ENCODE results near the gene NCAPG2. TPM values are rescaled to one million over a fixed set of nuclear protein-coding genes. Genes with fewer than 3 reads are reported as not detected.
"Not testable (repeated sequence)": the region's sequence is repeated elsewhere in the genome, so short reads cannot be mapped to it uniquely, and the experiment has no call there.

NCAPG2 gene
- total RNA-seq, 1 experiment from 2014 or later, result 99.5 TPM

DNA sequence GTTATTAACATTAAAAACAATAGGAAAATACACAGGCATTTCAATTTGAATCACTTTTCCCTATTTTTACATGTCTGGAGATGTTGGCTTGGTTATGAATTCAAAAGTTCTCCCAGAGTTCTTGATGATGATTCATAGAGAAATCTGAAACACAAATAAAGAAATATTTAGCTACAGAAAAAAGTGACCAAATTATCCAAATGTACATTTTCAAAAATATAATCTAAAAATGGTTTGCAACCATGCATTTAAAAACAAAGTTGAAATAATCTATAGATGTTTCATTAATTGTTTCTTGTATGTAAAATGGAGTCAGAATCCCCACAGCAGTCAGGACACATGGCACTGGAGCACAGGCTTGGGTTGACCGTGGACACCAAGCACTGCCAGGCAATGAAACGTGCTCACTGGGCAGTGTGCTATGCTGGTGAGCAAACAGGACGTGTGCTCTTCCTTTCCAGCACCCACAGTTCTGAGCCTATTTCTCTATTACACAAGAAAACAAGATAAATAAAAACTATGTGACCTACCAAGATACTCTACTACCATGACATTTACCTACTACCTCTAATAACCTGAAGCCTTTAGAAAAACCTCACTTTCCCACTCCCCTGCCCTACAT, 72.9 kb downstream of the NCAPG2 start:
- BruUV-seq (replicated peaks), result no TSS peak
- Histone ChIP-seq H3K27me3 (ENCODE audit: insufficient read depth, low read depth) (no peaks in the 10 kb centered on the region), H3K36me3 (ENCODE audit: low read depth) (0 out of 2 replicates have a peak, but pooled peaks cover 3% of the 10 kb centered on the region), H3K79me2 (ENCODE audit: low read depth) (no peaks in the 10 kb centered on the region), H3K4me1 (replicated peaks; ENCODE audit: insufficient read depth) (no peaks in the 10 kb centered on the region), H3K9me2 (ENCODE audit: insufficient read depth) (no peaks in the 10 kb centered on the region), H4K20me1 (ENCODE audit: insufficient read depth) (no peaks in the 10 kb centered on the region), H3K9me3 (ENCODE audit: insufficient read depth, low read depth) (no peaks in the 10 kb centered on the region), H2AFZ (no peak overlapping the region), H3F3A (ENCODE audit: insufficient read depth, low read depth) (no peaks in the 10 kb centered on the region), H3K27ac (no peak overlapping the region), H3K4me2 (no peak overlapping the region), H3K4me3 (no peak overlapping the region)
- POLR2A ChIA-PET (ENCODE audit: unreplicated experiment), result no interaction called here
- intact Hi-C loops (cut with micrococcal nuclease; ENCODE audit: unreplicated experiment), result no loop called here
- TF ChIP-seq, protein P1, sequence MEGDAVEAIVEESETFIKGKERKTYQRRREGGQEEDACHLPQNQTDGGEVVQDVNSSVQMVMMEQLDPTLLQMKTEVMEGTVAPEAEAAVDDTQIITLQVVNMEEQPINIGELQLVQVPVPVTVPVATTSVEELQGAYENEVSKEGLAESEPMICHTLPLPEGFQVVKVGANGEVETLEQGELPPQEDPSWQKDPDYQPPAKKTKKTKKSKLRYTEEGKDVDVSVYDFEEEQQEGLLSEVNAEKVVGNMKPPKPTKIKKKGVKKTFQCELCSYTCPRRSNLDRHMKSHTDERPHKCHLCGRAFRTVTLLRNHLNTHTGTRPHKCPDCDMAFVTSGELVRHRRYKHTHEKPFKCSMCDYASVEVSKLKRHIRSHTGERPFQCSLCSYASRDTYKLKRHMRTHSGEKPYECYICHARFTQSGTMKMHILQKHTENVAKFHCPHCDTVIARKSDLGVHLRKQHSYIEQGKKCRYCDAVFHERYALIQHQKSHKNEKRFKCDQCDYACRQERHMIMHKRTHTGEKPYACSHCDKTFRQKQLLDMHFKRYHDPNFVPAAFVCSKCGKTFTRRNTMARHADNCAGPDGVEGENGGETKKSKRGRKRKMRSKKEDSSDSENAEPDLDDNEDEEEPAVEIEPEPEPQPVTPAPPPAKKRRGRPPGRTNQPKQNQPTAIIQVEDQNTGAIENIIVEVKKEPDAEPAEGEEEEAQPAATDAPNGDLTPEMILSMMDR (conservative IDR thresholded peaks at IDR 0.05), result no peak
- TF ChIP-seq EZH2 (IDR thresholded peaks at IDR 0.05; ENCODE audit: low read depth), result no peak
- CTCF ChIA-PET, result no interaction called here
- no peak for DNase-seq

DNA sequence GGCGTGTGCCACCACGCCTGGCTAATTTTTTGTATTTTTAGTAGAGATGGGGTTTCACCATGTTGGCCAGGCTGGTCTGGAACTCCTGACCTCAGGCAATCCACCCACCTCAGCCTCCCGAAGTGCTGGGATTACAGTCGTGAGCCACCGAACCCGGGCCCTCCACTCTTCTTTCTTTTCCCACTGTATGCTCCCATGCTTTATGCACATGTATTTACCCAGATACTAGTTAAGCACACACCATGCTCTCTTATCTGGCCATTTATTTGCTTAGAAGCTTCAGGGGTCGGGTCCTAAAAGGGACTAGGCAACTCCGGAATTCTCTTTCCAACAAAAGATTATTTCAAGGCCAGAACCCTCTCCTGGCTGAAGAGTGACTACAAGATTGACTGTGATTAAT, 78.3 kb downstream of the NCAPG2 start:
- H2AFZ ChIP-seq; H3K4me1 ChIP-seq (replicated peaks; ENCODE audit: insufficient read depth); POLR2A ChIA-PET (ENCODE audit: unreplicated experiment); H3K27ac ChIP-seq; H3K9me3 ChIP-seq (ENCODE audit: insufficient read depth, low read depth); H3K79me2 ChIP-seq (ENCODE audit: low read depth); H3K4me3 ChIP-seq; DNase-seq; CTCF ChIA-PET; H3F3A ChIP-seq (ENCODE audit: insufficient read depth, low read depth); BruUV-seq (replicated peaks); H4K20me1 ChIP-seq (ENCODE audit: insufficient read depth); H3K9me2 ChIP-seq (ENCODE audit: insufficient read depth); intact Hi-C loops (cut with micrococcal nuclease; ENCODE audit: unreplicated experiment); H3K4me2 ChIP-seq; H3K27me3 ChIP-seq (ENCODE audit: insufficient read depth, low read depth); H3K36me3 ChIP-seq (ENCODE audit: low read depth): not testable (repeated sequence)

DNA sequence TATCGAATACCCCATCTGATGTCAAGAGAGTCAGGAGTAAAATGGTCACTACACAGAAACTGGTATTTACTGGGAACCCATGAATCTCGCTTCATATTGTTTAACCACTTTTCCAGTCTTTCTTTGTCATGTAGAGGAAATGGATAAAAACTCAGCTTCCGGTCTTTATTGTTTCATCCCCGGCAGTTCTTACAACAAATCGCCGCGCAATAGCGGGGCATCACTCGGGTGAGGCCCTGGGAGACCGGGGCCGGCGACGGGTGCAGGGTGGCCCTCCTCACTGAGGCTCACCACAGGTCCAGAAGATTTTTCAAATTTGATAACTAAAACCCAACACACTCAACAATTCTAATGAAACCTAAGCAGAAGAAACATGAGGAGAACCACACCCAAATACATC, 81.4 kb downstream of the NCAPG2 start:
- DNase-seq, result no peak
- Histone ChIP-seq H3K9me2 (ENCODE audit: insufficient read depth) (no peaks in the 10 kb centered on the region), H3K36me3 (ENCODE audit: low read depth) (no peaks in the 10 kb centered on the region), H3K4me1 (replicated peaks; ENCODE audit: insufficient read depth) (no peaks in the 10 kb centered on the region), H3F3A (ENCODE audit: insufficient read depth, low read depth) (no peaks in the 10 kb centered on the region), H3K4me3 (no peak overlapping the region), H4K20me1 (ENCODE audit: insufficient read depth) (no peaks in the 10 kb centered on the region), H3K9me3 (ENCODE audit: insufficient read depth, low read depth) (no peaks in the 10 kb centered on the region), H3K79me2 (ENCODE audit: low read depth) (no peaks in the 10 kb centered on the region), H2AFZ (no peak overlapping the region), H3K4me2 (no peak overlapping the region), H3K27me3 (ENCODE audit: insufficient read depth, low read depth) (no peaks in the 10 kb centered on the region), H3K27ac (no peak overlapping the region)
- ChIA-PET POLR2A (ENCODE audit: unreplicated experiment) (no interaction called here), CTCF (no interaction called here)
- TF ChIP-seq, protein P1 (conservative IDR thresholded peaks at IDR 0.05), result no peak
- no peak for TF ChIP-seq EZH2 (IDR thresholded peaks at IDR 0.05; ENCODE audit: low read depth)
- intact Hi-C loops (cut with micrococcal nuclease; ENCODE audit: unreplicated experiment), result no loop called here
- no TSS peak for BruUV-seq (replicated peaks)

DNA sequence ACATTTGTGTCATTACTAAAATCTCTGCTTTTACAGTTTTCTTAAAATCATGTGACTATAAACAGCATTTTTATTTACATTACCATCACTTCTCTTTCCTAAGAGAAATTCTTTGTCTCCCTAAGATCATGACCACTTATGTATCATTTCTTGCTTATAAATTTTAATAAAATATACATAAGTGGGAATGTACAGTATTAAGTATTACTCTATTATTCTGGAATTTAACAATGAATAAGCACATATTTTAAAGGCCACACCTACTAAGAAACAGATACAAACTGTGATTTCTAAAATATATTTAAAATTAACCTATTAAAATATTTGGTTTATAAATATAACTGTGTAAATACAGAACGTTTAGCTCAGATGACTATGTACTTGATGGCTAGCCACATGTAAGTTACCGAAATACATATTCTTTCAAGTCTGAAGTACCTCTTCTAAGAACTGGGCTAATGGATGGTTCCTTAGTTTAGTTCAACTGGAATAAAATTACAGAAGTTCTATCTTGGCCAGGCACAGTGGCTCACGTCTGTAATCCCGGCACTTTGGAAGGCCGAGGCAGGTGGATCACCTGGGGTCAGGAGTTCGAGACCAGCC, 83.7 kb downstream of the NCAPG2 start:
- DNase-seq, result no peak
- no peak overlapping the region for H2AFZ ChIP-seq
- no peak for TF ChIP-seq EZH2 (IDR thresholded peaks at IDR 0.05; ENCODE audit: low read depth)
- TF ChIP-seq, protein P1 (conservative IDR thresholded peaks at IDR 0.05), result no peak
- H3K4me2 ChIP-seq, result no peak overlapping the region
- ChIA-PET CTCF (interaction anchor here (0.5 kb wide), 1 partner anchor 354 kb away, joined by 4 read pairs; no protein-coding TSS in a partner anchor), POLR2A (ENCODE audit: unreplicated experiment) (no interaction called here)
- no peaks in the 10 kb centered on the region for H3K9me3 ChIP-seq (ENCODE audit: insufficient read depth, low read depth)
- no peaks in the 10 kb centered on the region for H3K36me3 ChIP-seq (ENCODE audit: low read depth)
- H3K27me3 ChIP-seq (ENCODE audit: insufficient read depth, low read depth), result no peaks in the 10 kb centered on the region
- no peaks in the 10 kb centered on the region for H3K4me1 ChIP-seq (replicated peaks; ENCODE audit: insufficient read depth)
- BruUV-seq (replicated peaks), result no TSS peak
- H4K20me1 ChIP-seq (ENCODE audit: insufficient read depth), result no peaks in the 10 kb centered on the region
- H3F3A ChIP-seq (ENCODE audit: insufficient read depth, low read depth), result no peaks in the 10 kb centered on the region
- no peak overlapping the region for H3K27ac ChIP-seq
- H3K9me2 ChIP-seq (ENCODE audit: insufficient read depth), result no peaks in the 10 kb centered on the region
- intact Hi-C loops (cut with micrococcal nuclease; ENCODE audit: unreplicated experiment), result no loop called here
- H3K79me2 ChIP-seq (ENCODE audit: low read depth), result no peaks in the 10 kb centered on the region
- H3K4me3 ChIP-seq, result no peak overlapping the region
